Fibroblast of gingiva (primary cell): ENCODE results near the gene MED22.

Experiments used
- DNase-seq: peaks from one replicate; pipeline ENCODE4 v3.0.0-alpha.2; 2011; ENCODE audit warnings: low read depth

Gene MED22

DNA sequence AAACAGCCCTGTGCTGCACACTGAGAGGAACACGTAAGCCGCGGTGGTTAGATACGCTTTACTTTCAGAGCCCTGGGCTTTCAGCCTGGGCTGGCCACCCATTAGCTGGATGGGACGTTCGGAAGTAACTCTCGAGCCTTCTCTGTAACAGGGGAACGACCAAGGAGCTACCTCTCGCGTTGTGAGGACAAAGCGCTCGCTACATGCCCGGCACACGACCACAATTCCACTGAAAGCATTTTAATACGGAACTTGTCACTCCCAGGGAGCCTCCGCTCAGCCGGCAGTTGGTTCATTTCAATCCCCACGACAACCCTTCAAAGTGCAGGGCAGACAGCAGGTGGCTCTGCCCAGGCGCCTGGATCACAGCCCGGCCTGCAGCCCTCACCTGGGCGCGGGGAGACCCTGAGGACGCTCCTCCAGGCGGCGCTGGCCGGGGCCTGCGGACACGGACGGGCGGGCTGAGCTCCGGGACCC, 8.0 kb upstream of the MED22 start:
- no peak for DNase-seq

DNA sequence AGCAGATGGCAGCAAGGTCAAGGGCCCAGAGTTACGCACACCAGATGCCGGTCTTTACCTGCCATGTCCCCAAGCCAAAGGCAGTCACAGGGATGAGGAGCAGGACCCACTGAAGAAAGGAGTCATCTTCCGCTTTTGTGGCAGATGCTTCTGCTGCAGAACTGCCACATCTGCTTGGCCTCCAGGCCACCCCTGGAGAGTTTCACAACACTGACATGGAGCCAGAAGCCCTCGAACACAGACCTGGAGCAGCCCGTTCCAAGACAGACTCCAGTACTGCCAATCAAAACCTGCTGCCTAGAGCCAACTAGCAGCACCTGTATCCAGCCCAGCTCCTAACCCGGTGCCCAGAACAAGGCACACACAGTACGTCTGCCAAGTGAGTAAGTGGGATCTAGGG, 6.8 kb upstream of the MED22 start:
- no peak for DNase-seq

DNA sequence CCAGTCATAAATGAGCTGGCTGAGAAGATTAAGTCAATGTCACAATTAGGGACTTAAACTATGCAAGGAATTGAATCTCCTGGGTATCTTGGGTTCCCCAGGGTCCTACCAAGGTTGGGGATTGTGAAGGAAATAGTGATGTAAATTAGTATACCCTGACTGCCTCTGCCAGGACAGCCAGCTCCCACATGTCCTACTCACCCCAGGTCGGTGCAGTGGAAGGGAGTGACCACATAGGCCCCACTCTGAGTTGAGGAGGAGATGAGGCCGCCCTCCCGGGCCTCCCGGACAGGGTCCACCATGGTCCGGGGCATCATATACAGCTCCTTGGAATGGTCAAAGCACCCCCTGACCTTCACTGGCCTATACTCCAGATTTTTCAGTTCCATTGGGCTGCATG, 5.6 kb upstream of the MED22 start:
- DNase-seq, result no peak

DNA sequence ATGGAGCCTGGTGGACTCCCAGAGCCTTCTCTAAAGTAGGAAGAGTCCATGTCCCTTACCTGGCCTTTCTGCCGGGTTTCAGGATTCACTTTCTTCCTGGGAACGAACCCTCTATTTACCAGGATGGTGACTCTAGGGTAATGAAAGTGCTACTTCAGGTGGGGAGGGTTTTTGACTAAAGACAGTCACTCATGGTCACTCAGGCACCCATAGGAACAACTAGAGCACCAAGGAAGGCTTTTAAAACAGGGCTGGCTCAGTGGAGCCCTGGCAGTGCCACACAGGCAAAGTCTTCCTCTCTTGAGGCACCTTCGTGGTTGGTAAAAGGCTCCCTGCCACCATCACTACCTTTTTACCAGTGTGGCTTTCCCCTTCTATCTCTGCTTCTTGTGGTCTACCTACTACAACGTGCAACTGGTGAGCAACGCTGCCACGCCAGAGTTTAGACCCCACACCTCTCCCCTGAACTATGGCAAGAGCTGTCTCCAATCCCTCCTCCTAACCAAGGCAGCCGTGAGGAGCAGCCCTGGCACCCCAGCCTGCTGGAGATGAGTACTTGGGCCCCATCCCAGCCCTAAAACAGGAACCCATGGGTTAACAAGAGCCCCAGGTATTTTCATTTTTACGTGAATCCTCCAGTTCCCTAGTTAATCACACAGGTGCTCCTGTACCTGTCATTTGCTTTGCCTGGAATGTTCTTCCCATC, 4.9 kb upstream of the MED22 start:
- DNase-seq, result no peak

DNA sequence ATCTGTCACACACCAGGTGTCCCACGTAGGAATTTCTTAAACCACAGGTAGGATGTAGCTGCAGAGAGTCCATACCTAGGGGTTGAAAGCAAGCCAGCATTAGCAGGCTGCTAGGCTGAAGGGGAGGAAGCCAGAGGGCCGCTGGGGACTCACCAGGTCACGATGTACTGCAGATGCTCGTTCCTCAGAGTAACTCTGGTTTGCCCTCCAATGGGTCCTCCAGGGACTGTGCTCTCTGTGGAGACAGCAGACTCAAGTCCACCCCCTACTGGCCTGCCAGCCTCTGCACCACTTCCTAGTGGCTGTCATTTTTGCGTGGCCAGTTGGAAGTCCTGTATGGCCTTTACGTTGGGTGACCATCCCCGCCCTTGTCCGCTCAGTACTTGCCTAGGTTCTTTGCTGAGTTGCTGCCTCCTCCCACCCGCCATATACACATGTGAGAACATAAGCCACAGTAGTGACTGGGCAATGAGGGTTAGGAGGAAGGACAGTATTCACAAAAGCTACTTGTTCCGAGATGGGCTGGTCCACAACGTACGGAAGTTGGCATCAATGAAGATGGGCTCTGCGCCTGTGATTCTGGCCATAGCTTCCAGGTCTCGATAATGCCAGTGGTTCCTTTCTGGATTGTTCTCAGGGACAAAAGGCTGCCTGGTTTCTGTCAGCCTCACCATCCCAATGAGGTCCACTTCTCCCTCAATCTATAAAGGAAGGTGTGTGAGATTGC, 4.1 kb upstream of the MED22 start:
- DNase-seq, result peak; percentile 61

DNA sequence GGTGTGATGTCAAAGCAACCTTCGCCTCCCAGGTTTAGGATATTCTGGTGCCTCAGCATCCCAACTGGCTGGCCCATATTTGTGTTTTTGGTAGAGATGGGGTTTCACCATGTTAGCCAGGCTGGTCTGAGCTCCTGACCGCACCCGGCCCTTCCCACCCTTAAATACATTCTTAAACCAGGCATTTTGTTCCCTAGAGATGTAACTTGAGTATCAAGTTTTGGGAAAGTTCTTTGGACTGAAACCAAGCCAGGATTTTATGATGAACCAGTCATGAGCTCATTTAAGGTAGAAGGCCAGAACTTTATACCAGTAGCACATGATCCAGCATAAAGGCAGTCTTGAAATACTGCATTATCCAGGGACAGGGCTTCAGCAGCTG, 3.6 kb upstream of the MED22 start:
- DNase-seq, result peak; percentile 85

DNA sequence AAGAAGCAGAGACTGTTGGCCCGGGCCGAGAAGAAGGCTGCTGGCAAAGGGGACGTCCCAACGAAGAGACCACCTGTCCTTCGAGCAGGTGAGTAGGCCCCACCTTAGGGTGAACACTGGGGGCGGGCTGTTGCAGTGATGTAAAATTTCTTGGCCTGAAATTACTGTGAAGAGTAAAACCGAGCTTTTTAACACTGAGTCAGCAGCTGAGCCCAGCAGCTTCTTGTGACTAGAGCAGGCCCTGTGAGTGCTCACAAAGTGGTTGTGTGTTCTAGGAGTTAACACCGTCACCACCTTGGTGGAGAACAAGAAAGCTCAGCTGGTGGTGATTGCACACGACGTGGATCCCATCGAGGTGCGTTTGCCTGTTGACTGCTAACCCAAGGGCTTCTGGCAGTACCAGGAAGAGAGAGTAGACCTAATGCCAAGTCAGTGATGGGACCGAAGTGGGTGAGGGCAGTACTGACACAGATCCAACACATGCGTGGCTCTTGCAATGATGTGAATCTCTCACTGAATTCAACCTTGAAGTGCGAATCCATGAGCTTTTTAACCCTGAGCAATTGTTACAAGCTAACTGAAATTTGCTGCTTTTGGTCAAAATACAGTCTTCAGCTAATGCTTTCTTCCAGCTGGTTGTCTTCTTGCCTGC, 2.2 kb upstream of the MED22 start:
- no peak for DNase-seq

DNA sequence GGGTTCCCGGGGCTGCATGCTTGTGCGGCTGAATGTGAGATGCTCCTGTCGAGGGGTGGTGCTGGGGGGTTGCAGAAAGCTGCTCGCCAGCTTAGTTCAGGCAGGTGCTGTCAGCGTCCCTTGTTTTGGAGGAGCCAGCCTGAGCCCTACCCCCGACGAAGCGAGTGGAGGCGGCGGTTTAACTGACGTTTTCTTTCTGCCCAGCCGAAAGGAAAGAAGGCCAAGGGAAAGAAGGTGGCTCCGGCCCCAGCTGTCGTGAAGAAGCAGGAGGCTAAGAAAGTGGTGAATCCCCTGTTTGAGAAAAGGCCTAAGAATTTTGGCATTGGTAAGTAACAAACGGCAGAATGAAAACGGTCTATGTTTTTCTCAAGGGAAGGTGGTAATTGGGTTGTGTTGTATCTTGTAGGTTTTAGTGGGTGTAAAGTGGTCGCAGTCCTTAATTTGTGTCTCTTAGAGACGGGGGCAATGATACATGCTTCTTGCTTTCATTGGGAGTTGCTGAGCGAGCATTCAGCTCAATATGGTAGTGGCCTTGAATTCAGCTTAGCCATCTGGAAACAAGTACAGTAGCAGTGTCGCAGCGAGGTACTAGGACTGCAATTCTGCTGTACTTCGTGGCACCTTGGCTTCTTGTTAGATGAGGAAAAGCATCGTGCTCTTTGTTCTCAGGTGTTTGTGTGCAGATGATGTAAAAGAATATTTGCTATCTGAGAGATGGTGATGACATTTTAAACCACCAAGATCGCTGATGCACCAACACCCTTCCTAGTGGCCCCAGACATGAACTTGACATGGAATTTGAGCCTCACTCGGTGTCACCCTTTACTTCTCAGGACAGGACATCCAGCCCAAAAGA, 1.0 kb upstream of the MED22 start:
- no peak for DNase-seq

DNA sequence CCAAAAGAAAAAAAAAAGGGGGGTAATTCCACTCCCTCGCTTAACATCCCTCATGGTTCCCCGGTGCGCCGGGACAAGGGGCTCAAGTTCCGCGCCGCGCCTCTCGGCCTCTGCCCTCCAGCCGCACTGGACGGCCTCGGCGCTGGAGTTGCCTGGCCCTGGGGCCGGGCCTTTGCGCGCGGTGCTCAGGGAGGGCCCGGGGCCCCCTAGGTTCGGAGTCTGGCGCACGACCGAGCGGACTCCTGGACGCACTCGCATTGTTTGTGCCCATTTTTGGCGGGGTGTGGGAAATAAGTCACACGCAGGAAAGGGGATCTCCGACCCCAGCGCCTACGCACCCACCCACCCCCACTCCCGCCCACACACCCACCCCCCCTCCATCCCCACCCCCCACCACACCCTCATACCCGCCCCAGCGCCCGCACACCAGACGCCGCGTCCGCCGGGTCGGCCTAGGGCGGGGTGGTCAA, 381 bp downstream of the MED22 start:
- DNase-seq, result no peak

DNA sequence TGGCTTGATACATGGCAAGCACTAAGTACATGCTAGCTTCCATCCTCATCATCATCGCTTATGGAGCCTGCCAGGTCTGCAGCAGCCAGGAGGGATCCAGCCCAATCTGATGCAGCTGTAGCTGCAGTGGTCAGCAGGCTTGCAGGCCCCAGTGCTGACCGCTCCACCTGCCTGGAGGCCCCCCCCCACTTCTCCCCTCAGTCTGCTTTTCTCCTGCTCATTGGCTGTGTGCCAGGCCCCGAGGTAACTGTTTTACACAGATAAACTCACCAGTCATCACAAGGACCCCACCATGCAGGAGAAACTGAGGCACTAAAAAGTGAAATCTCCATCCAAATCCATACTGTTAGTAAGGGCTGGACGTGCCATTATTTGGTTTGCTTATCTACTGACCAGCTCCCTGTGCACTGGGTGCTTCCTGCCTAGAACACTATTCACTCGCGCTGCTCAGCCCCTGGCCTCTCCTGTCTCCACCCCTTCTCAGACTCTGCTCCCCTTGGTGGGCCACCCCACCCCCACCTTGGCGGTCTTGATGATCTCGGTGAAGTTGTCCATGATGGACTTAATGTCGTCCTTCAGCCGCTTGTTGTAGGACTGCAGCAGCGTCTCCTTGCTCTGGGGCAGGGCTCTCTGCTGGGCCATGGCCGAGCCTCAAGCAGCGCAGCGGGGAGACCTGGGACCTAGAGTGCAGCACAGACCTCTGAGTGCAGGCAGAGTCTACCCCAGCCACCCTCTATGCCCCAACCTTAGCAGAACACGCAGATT, 1.7 kb downstream of the MED22 start:
- DNase-seq, result no peak

DNA sequence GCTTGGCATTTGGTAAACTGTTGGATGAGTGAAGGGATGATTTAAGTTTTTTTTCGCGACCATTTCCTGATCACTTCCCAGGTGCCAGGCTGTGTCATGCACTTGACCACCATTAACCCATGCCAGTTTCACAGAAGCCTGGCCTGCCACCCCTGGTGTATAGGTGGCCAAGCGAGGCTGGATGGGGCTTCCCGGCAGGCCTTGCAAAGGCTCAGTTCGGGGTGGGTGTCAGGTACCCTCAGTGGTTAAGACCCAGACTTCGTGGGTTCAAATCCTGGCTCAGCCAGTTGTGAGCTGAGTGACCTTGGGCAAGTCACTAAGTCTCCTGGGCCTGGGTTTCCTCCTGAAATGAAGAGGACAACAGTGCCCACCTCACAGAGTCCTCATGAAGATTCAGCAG, 2.3 kb downstream of the MED22 start:
- no peak for DNase-seq

DNA sequence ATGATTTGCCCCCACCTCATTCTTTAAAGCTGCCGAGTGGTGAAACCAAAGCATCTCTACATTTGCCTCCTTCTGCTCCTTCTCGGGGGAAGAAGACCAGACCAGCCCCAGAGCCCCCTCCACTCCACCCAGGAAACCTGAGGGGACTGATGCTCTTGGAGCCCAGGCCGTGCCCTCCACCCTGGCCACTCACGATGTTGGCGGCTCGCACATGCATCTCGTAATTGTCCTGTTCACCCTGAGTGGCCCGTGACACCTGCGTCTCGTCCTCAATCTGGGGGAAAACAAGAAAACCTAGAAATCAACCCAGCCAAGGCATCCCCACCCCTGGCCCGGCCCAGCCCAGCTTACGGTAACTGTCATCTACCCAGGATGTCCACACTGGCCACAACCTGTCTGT, 3.0 kb downstream of the MED22 start:
- no peak for DNase-seq

DNA sequence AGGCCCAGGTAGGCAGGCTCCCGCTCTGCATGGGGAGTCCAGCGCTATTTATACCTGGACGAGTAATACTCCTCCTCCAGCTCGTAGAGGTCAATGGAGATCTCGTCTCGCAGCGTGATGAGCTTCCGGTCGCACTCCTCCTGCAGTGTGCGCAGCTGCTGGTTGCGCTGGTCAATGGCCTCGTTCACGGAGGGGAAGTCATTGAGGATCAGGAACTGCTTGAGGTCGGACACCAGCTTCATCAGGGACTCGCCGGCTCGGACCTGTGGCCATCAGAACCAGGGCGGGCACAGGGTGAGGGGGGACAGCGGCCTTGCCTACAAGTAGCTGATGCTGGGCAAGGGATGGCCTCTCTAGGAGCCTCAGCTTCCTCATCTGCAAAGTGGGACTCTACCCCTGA, 3.9 kb downstream of the MED22 start:
- DNase-seq, result no peak

DNA sequence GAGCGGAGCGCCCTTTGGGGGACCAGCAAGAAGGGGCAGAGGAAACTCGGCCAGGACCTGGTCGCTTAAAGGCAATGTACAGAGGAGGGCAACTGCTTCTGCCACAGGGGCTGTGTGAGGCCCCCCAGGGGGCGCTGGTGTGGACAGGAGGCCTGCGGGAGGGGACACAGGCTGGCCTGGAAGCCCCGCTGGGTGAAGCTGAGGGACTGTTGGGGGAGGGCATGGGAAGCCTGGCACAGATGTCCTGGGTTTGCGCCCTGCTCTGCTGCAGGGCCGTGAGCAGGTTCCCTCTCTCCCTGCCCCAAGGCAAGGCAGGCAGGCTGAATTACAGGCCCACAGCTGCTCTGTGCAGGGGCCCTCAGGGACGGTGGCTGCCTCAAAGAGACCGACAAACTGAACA, 5.4 kb downstream of the MED22 start:
- DNase-seq, result no peak

DNA sequence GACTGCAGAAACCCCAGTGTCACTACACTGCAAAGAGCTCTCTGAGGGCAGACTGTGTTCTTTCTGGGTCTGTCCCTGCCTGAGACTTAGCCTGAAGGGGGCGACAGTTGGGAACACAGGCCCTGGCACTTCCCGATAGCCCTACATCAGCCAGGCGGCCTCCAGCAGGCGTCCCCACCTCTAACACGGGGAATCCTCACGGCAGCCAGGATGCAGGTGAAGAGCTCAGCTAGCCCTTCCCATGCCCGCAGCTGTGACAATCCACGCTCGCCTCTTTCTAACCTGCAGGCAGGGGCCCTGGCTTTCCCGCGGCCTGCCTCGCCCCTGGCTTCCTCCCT, 5.9 kb downstream of the MED22 start:
- DNase-seq, result no peak

DNA sequence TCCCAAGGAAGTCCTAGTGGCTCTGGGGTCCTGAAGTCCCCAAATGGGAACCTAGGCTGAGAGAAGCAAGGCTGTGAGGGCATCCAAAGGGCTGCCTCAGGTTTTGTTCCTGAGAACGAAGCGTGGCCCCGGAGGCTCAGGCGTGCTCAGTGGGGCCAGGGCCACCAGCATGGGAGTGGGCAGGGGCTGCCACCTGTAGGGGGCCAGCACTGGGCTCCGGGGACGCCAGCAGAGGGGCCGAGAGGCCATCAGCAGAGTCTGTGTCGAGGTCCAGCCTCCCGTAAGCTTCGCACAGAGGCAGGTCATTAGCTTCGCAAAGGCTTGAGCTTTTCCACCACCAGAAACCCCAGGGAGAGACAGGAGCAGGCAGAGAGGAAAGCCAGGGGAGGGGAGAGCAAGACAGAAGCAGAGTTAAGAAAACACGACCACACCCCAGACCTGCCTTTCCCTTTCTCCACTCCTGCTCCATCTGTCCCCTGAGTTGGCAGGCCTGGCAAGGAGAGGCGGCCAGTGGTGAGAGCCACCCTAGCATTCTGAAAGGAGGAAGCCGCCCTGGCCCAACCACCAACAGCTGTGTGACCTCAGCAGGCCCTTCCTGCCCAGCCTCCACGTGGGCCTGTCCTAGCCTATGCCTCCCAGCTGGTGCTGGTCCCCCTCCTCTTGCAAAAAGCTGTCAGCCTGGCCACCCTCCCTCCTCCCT, 6.4 kb downstream of the MED22 start:
- DNase-seq, result no peak

DNA sequence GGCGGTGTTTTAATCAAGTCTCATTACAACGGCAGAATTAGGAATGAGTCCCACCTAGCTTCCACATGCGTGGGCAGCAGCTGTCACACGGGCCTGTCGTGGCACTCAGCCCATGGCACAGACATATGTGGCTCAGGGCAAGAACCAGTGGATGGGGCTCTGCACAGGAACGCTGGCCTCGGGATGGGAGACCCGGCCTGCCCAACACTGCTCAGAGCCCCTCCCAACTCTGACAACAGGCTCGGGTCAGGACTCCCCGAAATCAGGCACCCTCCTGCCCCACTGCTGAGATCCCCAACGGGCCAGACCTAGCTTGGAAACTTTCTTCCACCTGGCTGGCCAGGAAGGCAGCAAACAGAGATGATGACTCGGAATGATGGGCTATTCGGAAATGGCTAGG, 7.0 kb downstream of the MED22 start:
- no peak for DNase-seq

DNA sequence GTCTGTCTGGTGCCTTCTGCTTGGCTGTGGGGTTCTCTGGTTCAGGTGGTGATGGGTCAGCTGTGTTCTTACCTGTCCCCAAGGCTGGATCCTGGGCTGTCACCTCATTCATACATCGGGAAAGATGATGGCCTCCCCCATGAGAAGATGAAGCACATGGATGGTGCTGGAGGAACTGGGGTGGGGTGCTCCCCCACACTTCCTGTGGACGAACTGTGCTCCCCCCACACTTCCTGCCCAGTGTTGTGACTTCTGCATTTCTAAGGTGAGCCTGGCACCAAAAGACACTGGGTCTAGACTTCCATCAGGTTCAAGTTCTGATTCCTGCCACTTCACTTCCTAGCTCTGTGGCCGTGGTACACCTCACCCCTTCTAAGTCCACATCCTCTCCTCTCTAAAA, 7.7 kb downstream of the MED22 start:
- DNase-seq, result no peak

DNA sequence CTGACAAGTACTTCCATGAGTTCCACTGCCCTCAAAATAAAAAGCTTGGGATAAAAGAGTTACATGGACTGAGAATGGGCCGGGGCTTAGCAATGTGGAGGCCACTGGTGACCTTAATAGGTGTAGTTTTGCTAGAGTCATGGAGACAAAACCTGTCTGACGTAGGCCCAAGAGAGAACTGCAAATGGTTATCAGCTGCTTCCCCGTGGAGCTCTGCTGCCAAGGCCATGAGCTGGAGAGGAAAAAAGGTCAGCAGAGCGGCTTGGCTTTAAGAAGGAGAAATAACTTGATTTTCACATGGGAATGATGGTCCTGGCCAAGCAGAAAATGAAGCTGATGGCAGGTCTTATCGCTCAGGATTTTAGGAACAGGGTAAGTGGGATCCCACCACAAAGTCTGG, 8.3 kb downstream of the MED22 start:
- DNase-seq, result no peak

DNA sequence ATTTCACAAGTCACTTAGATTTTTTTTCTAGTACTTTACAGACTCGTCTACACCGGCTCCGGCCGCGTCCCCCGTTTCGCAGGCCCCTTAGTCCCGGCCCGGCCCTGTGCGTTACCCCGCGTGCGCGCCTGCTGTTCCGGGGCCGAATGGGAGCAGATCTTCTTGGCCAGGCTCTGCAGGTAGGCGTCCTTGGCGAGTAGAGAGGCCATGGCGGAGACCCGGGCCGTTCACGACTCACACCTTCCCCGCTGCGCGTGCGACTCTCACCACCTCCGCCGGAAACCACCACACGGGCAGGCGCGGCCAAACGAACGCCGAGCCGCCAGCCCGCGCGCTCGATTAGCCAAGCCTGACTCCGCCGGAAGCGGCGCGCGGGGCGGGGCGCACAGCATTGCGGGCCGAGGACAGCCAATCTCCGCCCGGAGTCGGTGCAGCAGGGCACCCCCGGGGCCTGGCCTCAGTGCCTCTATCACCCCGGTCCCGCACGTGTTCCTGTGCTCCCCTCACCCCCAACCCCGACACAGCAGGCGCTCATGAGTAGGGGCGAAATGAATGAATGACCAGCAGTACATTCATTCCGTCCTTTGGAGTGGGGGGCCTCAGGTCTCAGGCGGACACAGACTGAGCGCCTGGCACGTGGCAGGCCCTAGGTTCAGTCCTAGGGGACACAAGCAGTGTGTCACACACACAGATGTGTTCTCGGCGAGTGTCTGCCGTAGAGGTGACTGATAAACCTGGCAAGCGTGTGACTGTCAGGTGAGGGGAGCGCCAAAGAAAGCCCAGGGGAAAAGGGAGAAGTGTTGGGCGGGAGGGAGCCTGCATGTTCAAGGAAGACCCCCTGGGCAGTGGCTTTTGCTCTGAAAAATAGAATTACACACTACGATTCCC, 11.8 kb downstream of the MED22 start, which contains the start of gene SURF6:
SURF6 (minus strand) TSS at position 265 of the 888 bp plus-strand sequence; CDS start at position 209, 56 bp downstream.
- DNase-seq, result peak; percentile 89
